ENCODE data around the gene PLAA.
"Not testable (repeated sequence)": the region's sequence is repeated elsewhere in the genome, so short reads cannot be mapped to it uniquely, and the experiment has no call there.

Gene PLAA

DNA sequence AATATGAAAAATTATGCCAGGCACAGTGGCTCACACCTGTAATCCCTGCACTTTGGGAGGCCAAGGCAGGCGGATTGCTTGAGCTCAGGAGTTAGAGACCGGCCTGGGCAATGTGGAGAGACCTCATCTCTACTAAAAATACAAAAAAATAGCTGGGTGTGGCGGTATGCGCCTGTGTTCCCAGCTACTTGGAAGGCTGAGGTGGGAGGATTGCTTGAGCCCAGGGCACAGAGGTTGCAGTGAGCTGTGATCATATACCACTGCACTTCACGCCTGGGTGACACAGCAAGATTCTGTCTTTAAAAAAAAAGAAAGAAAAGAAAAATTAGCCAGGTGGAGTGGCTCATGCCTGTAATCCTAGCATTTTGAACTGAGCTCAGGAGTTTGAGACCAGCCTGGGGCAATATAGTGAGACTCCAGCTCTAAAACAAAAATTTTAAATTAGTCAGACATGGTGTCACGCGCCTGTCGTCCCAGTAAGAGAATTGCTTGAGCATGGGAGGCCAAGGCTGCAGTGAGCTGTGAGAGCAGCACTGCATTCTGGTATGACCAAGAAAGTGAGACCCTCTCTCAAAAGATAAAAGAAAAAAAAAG lies 18.0 kb downstream of the PLAA start:
- DNase-seq: no peak

DNA sequence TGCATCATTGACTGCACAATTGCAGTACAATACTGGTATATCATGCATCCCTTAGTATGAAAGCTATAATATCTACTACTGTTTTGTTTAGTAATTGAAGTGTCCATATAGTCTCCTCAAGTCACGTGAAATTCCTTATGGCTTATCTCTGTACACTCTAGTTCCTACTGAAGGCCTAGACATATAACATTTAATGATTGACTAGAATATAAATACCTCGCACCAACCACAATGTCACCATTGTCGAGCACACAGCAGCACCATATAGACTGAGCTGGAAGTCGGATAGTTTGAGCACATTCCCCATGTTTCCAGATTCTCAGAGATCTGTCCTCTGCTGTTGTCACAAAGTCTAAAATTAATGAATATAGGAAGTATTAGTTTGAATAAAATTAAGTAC lies 21.4 kb downstream of the PLAA start:
- DNase-seq: no peak

DNA sequence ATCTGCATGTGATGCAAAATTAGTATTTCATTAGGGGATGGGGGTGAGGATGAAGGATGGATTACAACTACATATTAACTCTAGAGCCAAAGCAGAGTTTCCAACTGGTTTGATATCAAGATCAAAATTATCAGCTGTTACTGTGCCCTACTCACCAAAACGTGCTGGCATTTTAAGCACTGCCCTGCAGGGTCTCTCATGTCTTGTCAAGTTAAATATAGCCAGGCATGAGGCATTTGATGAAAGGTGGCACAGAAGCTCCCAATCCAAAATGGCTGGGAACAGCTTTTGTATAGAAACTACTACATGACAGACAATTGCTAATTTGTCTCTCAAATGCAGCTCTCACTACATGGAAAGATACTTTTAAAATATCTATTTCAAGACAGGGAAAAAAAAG lies 27.3 kb downstream of the PLAA start:
- no peak for DNase-seq

DNA sequence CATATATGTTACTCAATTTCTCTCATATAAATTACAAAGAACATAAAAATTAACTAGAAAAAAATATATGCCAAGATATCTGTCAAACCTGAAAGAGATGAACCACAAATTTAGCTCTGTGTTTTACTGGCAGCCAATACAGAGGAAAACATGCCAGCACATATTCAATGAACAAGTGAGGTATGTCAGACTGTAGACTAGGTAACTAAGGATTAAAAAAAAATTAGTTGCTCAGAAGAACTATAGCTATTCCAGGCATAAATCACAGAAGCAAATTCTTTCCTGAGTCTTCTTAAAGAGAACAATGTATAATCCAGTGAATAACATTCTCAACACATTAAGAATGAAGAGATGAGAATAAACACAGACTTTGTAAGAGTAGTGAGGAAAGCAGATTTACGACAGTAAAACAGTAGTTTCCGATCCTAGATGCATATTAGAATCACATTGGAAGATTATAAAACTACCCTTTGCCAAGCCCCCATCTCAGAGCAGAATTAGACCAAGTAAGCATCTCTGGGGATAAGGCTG lies 33.8 kb downstream of the PLAA start:
- no peak for DNase-seq

DNA sequence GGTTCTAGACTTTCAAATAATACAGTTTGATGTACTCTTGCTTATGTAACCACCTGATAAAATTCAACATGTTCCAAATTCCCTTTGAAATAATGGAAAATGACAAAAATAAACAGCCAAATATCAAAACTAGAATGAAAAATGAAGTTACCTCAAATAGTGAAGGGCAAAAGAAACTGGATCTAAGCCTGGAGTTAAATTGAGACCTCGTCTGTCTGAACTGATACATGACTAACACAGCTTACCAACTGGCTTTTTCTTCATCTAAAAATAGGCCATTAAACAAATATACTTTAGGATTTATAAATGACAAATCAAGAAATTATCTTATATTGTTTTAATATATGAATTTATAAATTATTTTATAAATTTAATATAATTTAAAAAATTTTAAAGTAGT lies 42.4 kb downstream of the PLAA start:
- DNase-seq: no peak

DNA sequence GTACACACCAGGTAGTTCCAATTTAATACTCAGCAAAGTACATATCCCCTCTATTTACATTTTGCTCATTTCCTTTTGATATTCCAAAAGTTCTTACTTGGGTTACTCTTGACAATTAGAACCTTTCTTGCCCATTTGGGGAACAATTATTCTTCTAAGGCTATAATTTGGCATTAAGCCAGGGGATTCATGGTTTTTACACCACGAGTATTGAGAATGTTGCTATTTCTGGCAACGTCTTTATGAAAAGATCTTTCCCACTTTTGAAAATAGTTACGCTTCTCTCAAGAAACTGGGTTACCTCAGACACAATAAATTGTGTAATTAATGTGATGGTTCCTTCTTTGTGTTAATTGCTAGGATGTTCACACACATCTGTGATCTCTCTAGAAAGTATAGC lies 43.0 kb downstream of the PLAA start:
- no peak for DNase-seq

DNA sequence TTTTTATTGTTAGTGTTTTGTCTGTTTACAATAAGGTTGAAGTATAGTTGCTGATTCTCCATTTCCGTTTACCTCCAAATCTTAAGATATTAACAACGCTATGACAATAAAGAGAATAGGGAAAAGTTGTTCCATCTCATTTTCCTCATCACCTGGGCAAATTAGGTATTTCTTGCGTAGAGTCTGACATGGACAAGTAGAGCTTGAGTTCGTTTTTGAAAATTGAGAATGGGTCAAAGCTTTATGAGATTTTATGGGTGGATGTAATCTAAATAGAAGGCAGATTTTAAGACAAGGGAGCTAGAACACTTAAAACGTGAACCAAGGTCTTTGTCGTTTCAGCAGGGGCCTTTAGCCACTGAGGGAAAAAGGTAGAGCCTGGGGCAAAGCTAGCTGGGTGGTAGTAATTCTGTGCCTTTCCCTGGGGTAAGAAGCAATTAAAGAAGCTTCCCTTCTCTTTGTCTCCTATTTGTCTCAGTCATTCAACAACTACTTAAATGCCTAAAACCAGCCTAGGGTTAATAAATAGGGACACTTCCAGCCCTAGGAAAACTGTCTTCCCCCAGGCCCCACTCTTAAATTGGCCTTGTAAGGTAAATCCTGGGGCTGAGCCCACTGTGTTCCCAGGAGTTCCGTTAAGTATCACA lies 53.9 kb downstream of the PLAA start:
- DNase-seq: no peak

DNA sequence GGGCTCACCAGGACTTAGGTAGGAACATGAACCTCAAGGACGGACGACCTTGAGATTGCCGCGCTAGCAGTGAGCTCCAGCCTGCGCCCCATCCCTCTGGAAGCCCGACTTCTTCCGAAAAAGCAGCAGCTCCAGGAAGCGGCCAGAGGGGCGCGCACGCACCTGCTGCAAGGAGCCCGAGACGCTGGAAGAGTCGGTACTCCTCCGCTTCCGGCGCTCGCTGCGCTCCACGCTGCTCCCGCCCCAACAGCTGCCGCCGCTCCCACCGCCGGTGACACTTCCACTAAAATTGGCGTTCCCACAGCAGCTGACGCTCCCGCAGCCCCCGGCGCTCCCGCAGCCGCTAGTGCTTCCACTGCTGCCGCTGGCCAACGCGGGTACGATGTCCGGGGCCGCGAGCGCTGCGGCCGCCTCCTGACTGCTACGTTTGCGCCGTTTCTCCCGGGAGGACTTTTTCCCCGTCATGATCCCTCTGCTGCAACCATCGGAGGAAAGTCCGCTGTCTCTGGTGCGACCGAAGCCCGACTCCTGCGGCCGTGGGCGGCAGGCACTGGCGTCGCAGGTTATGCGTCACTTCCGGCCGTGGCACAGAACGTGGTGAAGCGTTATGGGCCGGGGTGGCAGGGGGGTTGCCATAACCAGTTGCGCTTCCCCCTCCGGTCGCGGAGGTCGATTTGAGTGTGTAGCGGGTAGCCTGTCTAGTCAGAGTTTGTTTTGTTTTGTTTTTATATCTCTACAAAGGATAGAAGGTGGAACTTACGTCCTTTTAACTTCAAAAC lies 54.6 kb downstream of the PLAA start, which contains the start of gene CAAP1:
CAAP1 (minus strand) TSS at position 552 of the 779 bp plus-strand sequence; CDS start at position 465, 87 bp downstream.
- peak; percentile 80 for DNase-seq

DNA sequence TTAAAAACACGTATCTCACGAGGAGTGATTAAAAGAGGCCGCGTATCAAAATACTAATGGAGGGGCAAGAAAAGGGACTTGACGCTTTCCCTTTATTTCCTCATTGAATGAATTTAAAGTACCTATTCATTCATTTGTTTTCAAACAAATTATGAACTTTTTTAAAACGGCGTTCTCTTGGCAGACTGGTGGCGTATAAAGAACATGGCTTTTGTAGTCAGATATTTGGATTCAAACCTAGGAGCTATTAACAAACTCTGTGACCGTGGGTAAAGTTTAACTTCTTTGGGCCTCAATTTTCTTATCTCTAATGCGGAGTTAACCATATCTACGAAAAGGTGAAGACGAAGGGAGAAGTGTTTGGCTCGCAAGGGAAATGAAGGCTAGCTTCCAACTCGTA lies 55.3 kb downstream of the PLAA start:
- DNase-seq: no peak

DNA sequence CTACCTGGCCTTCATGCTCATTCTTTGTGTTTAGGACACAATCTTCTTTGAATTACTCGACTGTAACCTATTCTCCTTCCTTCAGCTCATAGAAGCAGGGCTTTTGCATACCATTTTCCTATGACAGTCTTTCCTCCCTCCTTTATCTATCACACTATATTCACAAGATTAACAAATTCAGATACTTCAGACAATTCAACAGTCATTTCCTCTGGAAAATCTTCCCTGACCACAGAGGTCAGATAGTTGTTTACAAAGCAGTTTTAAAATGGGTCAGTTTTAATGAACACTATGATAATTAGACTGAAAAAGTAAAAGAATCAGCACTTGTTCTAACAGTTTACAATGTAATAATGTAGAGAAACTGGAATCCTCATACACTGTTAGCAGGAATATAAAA lies 58.8 kb downstream of the PLAA start:
- no peak for DNase-seq

DNA sequence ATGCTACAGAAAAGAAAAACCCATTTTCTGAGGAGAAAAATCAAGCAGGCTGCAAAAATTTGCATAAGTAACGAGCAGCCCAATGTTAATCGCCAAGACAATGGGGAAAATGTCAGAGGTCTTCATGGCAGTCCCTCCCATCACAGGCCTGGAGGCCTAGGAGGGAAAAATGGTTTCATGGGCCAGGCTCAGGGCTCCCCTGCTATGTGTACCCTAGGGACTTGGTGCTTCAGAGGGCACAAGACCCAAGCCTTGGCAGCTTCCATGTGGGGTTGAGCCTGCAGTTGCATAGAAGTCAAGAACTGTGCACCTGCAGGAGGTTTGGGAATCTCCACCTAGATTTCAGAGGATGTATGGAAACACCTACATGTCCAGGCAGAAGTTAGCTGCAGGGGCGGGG lies 64.9 kb downstream of the PLAA start:
- DNase-seq: no peak

DNA sequence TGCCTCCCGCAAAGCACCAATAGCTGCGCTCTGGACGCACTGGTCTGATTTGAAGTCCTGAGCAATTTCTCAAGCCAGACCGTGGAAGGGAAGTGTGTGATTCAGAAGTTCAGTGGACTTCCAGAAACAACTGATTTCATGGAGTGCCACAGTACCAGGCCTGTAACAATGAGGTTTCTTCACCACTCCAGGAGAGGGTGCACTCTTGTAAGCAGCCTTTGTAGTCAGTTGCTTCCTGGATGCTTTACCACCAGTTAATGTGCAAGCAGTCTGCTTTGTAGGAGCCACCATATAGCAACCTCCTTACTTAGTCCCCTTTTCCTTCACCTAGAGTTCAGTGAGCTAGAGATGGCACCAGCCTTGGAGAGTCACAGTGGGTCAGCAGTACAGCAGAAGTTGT lies 66.8 kb downstream of the PLAA start:
- DNase-seq: no peak

DNA sequence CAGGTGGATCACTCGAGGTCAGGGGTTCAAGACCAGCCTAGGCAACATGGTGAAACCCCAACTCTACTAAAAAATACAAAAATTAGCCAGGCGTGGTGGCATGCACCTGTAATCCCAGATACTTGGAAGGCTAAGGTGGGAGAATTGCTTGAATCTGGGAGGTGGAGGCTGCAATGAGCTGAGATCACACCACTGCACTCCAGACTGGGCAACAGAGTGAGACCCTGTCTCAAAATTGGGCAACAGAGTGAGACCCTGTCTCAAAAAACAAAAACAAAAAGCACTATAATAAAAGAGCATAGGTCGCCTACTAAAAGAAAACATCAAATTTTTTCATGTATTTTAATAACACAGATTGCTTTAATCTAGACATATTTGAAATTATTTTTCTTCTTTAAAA lies 71.9 kb downstream of the PLAA start:
- DNase-seq: not testable (repeated sequence)

DNA sequence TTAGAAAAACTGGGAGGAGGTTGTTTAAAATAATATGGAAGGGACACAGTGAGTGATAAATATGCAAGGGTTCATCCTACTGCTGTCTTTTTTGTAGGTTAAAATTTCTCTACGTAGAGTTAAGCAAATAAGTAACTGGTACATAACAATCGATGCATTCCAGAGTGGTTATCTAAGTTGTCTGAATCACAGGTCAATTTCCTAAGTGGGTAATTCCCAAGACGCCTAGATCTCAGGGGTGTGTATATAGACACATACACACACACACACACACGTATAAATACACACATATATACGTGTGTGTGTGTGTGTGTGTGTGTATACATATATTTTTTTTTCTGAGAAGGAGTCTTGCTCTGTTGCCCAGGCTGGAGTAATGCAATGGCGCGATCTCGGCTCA lies 76.8 kb downstream of the PLAA start:
- DNase-seq: no peak

DNA sequence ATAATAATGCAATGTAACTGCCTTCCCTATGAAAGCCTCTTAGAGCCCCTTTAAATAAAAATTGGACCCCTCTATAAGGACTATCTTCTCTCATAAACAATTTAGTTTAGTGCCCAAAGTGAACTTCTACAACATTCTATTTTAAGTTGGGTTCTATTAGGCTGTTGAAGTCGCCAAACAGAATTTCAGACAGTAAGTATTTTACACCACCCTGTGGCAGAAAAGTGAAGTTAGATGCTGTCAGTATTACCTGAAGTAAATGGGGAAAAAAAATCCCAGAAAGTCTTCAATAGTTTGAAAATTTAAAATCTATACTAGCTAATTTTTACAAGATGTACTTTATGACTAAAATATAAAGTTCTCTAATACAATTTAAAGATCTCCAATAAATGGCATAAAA lies 84.0 kb downstream of the PLAA start:
- no peak for DNase-seq

DNA sequence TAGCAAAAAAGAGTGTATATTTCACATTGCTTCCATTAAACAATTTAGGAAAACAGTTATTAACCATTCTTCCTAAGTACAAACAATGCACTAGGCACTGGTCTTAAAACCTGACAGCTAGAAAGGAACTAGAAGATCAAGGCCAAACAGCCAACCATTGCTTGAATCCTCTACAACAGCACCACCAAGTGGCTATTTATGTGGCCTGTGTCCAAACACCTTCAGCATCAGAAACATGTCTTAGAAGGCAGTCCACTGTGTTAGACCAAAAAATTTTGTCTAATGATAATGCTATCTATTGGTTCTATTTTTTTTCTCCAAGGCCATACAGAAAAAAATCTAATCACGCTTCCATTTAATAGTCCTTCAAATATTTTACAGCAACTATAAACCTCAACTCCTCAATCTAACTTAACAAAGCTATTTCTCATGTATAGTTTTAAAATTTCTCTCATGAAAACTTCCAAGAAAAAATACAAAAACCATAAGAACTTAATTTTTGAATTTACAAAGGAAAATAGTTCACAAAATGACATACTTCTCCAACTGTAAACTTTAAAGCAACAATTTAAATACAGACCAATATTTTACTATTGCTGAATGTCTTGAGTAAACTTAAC lies 90.5 kb downstream of the PLAA start:
- DNase-seq: peak; percentile 59
